A673 (cell line): ENCODE data around the gene BRME1.

Source experiments
- EZH2 ChIP-seq: fragments of 200-600 bp; sonication (generic); IDR thresholded peaks from 2 replicates; pipeline ENCODE4 v1.6.1; 2017; ENCODE audit warnings: borderline replicate concordance, low read depth, mild to moderate bottlenecking, mixed read lengths, antibody characterized with exemption, low read length; ENCODE audit not compliant: poor library complexity, severe bottlenecking
- TF ChIP-seq, protein P1 (sequence below): fragments of 300-800, 200-600 bp; sonication (generic); conservative IDR thresholded peaks from 2 replicates; pipeline ENCODE4 v1.5.1; 2017; ENCODE audit warnings: low read depth, mild to moderate bottlenecking, antibody characterized with exemption, low read length, moderate library complexity, mixed read lengths

GRCh38 chr19:13931391-13932148 lies 25.7 kb upstream of the BRME1 start:
- TF ChIP-seq EZH2 = no peak
- TF ChIP-seq, protein P1, sequence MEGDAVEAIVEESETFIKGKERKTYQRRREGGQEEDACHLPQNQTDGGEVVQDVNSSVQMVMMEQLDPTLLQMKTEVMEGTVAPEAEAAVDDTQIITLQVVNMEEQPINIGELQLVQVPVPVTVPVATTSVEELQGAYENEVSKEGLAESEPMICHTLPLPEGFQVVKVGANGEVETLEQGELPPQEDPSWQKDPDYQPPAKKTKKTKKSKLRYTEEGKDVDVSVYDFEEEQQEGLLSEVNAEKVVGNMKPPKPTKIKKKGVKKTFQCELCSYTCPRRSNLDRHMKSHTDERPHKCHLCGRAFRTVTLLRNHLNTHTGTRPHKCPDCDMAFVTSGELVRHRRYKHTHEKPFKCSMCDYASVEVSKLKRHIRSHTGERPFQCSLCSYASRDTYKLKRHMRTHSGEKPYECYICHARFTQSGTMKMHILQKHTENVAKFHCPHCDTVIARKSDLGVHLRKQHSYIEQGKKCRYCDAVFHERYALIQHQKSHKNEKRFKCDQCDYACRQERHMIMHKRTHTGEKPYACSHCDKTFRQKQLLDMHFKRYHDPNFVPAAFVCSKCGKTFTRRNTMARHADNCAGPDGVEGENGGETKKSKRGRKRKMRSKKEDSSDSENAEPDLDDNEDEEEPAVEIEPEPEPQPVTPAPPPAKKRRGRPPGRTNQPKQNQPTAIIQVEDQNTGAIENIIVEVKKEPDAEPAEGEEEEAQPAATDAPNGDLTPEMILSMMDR = no peak
